DND-41 (cell line): ENCODE measurements around the gene SLC16A13.
A peak's percentile ranks its signal among the peaks of the same experiment; 100 is the strongest.

Experiments used
- ATAC-seq: fragments of 200-7000 bp; cut with Tn5 transposase; 3 replicates; pipeline ENCODE4 v1.9.1; 2021; ENCODE audit warnings: low read depth; ENCODE audit not compliant: insufficient read depth
- DNase-seq: peaks from one replicate; pipeline ENCODE4 v3.0.0-alpha.2; 2020
- H2AFZ ChIP-seq: 2 replicates; pipeline ENCODE4 v1.6.0; 2012; ENCODE audit warnings: low read depth, low read length
- H3K27ac ChIP-seq: 2 replicates; pipeline ENCODE4 v1.5.1; 2012; ENCODE audit warnings: low read length, inconsistent platforms
- H3K27me3 ChIP-seq: fragments of 200-600 bp; sonication (generic); 2 replicates; pipeline ENCODE4 v1.6.0; 2012; ENCODE audit warnings: low read length, mild to moderate bottlenecking, inconsistent platforms; ENCODE audit not compliant: insufficient read depth, poor library complexity
- H3K36me3 ChIP-seq: 2 replicates; pipeline ENCODE4 v1.5.1; 2012; ENCODE audit warnings: low read length, inconsistent platforms; ENCODE audit not compliant: insufficient read depth
- H3K4me1 ChIP-seq: 2 replicates; pipeline ENCODE4 v1.5.1; 2012; ENCODE audit warnings: mild to moderate bottlenecking, low read length; ENCODE audit not compliant: insufficient read depth
- H3K4me2 ChIP-seq: 2 replicates; pipeline ENCODE4 v1.6.0; 2012; ENCODE audit warnings: mild to moderate bottlenecking, moderate library complexity, low read length, inconsistent platforms; ENCODE audit not compliant: insufficient read depth
- H3K4me3 ChIP-seq, 2 experiments: fragments of 200-600 bp in 1 of 2; shearing (Covaris generic) in 1 of 2; 2 replicates each; pipeline ENCODE4 v1.5.1; 2012 to 2016; ENCODE audit warnings: inconsistent platforms in 2 of 2, low read length in 2 of 2, mild to moderate bottlenecking in 2 of 2, low read depth in 1 of 2, moderate library complexity in 1 of 2
- H3K79me2 ChIP-seq: 2 replicates; pipeline ENCODE4 v1.6.0; 2012; ENCODE audit warnings: low read length, inconsistent platforms; ENCODE audit not compliant: insufficient read depth
- H3K9ac ChIP-seq: 2 replicates; pipeline ENCODE4 v1.6.0; 2012; ENCODE audit warnings: low read depth, mild to moderate bottlenecking, inconsistent platforms, low read length, moderate library complexity
- H3K9me3 ChIP-seq: 2 replicates; pipeline ENCODE4 v1.5.1; 2012; ENCODE audit warnings: low read length, moderate library complexity, mild to moderate bottlenecking, inconsistent platforms; ENCODE audit not compliant: insufficient read depth, severe bottlenecking
- H4K20me1 ChIP-seq: 2 replicates; pipeline ENCODE4 v1.6.0; 2012; ENCODE audit warnings: low read length; ENCODE audit not compliant: insufficient read depth
- EZH2 ChIP-seq: IDR thresholded peaks from 3 replicates; pipeline ENCODE4 v1.6.1; 2012; ENCODE audit warnings: borderline replicate concordance, low read depth, mild to moderate bottlenecking, moderate library complexity, low read length, inconsistent platforms; ENCODE audit not compliant: severe bottlenecking
- TF ChIP-seq, protein P1 (sequence below): IDR thresholded peaks from 2 replicates; pipeline ENCODE4 v1.5.1; 2012; ENCODE audit warnings: borderline replicate concordance, low read length, moderate library complexity, mild to moderate bottlenecking; ENCODE audit not compliant: poor library complexity, severe bottlenecking; ENCODE audit errors: extremely low read depth

SLC16A13 gene

DNA sequence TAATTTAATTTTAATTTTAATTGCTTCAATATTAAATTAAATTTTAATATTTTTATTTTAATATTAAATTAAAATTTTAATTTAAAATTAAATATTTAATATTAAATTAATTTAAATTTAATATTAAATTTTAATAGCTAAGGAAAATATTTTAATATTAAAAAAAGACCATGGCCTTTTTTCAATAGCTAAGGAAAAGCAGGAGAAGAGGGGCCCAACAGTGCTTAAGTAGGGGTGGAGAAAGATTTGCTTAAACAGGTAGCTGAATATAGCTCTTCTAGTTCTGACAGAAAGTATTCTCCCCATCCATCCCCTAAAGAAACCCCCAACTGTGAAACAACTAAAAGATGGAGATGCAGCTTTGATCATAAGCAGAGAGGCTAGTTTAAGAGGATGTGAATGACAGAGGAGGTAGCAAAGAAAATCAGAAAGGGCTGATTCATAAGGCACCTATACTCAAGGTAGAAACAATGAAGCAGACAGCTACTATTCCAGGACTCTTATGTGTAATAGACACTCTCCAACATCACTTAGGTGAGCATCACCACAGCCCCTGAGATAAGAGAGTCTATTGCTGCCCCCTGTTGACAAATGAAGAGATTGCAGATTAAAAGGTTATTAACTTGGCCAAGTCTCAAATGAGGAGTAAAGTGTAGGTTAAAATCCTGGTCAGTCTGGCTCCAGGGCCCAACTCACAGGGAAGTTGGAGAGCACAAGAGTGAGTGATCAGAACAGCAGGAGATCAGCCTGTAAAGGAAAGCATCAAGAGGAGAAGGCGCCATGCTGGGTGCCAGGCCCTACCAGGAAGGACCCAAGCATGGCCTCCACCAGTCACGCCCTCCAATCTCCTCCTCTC lies 31.2 kb upstream of the SLC16A13 start:
- no peak overlapping the region for H3K27ac ChIP-seq

DNA sequence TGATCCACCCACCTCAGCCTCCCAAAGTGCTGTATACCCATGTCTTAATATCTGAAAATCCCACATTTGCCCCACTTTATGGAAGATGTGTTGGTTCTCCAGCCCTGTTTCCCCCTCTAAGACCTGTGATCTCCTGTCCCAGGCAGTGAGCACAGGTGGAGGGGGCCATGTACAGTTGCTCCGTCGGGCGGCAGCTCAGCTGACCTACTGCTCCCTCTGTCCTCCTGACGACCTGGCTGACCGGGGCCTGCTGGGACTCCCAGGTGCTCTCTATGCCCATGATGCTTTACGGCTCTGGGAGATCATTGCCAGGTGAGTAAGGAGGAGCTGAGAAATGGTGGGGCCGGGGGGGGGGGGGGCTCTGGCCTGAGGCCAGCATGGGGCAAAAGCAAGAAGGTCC lies 30.1 kb upstream of the SLC16A13 start:
- peaks cover 46% of the 10 kb centered on the region for H3K79me2 ChIP-seq
- H3K4me1 ChIP-seq: peaks cover 16% of the 10 kb centered on the region
- peaks cover 43% of the 10 kb centered on the region for H3K36me3 ChIP-seq
- H3K27ac ChIP-seq: no peak overlapping the region
- no peak overlapping the region for H3K9ac ChIP-seq
- ATAC-seq (no peak), DNase-seq (no peak)
- H3K9me3 ChIP-seq: no peaks in the 10 kb centered on the region
- no peak overlapping the region for H3K4me2 ChIP-seq
- no peak overlapping the region for H2AFZ ChIP-seq
- H3K4me3 ChIP-seq: no peak overlapping the region
- TF ChIP-seq EZH2: no peak
- TF ChIP-seq, protein P1, sequence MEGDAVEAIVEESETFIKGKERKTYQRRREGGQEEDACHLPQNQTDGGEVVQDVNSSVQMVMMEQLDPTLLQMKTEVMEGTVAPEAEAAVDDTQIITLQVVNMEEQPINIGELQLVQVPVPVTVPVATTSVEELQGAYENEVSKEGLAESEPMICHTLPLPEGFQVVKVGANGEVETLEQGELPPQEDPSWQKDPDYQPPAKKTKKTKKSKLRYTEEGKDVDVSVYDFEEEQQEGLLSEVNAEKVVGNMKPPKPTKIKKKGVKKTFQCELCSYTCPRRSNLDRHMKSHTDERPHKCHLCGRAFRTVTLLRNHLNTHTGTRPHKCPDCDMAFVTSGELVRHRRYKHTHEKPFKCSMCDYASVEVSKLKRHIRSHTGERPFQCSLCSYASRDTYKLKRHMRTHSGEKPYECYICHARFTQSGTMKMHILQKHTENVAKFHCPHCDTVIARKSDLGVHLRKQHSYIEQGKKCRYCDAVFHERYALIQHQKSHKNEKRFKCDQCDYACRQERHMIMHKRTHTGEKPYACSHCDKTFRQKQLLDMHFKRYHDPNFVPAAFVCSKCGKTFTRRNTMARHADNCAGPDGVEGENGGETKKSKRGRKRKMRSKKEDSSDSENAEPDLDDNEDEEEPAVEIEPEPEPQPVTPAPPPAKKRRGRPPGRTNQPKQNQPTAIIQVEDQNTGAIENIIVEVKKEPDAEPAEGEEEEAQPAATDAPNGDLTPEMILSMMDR: no peak
- peaks cover 16% of the 10 kb centered on the region; the same call in 1 of the 2 replicates for H4K20me1 ChIP-seq
- no peaks in the 10 kb centered on the region for H3K27me3 ChIP-seq

More for the DNA sequence above, 31.2 kb upstream of the SLC16A13 start:
- Histone ChIP-seq H3K79me2 (peaks cover 35% of the 10 kb centered on the region), H3K9me3 (no peaks in the 10 kb centered on the region), H2AFZ (no peak overlapping the region), H3K9ac (no peak overlapping the region), H4K20me1 (peaks cover 12% of the 10 kb centered on the region; the same call in 1 of the 2 replicates), H3K27me3 (no peaks in the 10 kb centered on the region), H3K4me3 (no peak overlapping the region), H3K36me3 (peaks cover 44% of the 10 kb centered on the region), H3K4me1 (peaks cover 5% of the 10 kb centered on the region), H3K4me2 (no peak overlapping the region)
- TF ChIP-seq, protein P1: peak; percentile 91
- no peak for TF ChIP-seq EZH2
- peak; percentile 92 for ATAC-seq
- peak; percentile 55 for DNase-seq

DNA sequence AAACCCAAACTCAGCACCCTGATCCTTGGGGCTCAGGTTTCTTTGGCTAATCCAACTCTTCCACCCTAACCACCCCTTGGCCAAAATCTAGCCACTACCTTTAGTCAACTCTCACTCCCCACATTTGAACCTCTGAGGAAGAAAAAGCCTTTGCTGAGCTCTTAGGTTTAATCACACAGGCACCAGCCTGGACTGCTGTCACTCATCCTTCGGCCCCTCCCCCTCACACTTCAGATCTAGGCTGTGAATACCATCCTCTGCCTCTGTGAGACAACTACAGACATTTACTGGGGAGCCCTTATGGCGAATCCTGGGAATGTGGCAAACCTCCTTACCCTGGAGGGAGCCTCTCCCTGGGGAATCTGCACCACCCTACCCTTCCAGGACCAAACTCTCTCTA lies 28.7 kb upstream of the SLC16A13 start:
- no peaks in the 10 kb centered on the region for H3K9me3 ChIP-seq
- no peaks in the 10 kb centered on the region for H3K27me3 ChIP-seq
- H3K79me2 ChIP-seq: peaks cover 60% of the 10 kb centered on the region
- H4K20me1 ChIP-seq: peaks cover 16% of the 10 kb centered on the region; the same call in 1 of the 2 replicates
- peaks cover 27% of the 10 kb centered on the region for H3K4me1 ChIP-seq
- no peak overlapping the region for H2AFZ ChIP-seq
- no peak for ATAC-seq
- no peak overlapping the region for H3K9ac ChIP-seq
- no peak overlapping the region for H3K4me3 ChIP-seq
- TF ChIP-seq, protein P1: no peak
- no peak for TF ChIP-seq EZH2
- no peak for DNase-seq
- no peak overlapping the region for H3K27ac ChIP-seq
- H3K36me3 ChIP-seq: peaks cover 32% of the 10 kb centered on the region
- H3K4me2 ChIP-seq: no peak overlapping the region
